Effector CD4-positive, alpha-beta T cell (primary cell): Measurements from ENCODE around the gene FMNL1.
A peak's percentile ranks its signal among the peaks of the same experiment; 100 is the strongest.
"Not testable (repeated sequence)": the region's sequence is repeated elsewhere in the genome, so short reads cannot be mapped to it uniquely, and the experiment has no call there.

Experiments used
- DNase-seq: peaks from one replicate; pipeline ENCODE4 v3.0.0-alpha.2; 2020

FMNL1 gene

GRCh38 chr17:45236282-45236606 lies 14.6 kb downstream of the FMNL1 start:
- DNase-seq, result no peak

- DNase-seq, result no peak
Measured at GRCh38 chr17:45237686-45238085, 16.0 kb downstream of the FMNL1 start.

GRCh38 chr17:45238155-45238774 lies 16.6 kb downstream of the FMNL1 start:
- DNase-seq, result no peak

- DNase-seq, result no peak
Measured at GRCh38 chr17:45240905-45241327, 19.2 kb downstream of the FMNL1 start.

GRCh38 chr17:45241328-45242028 lies 19.8 kb downstream of the FMNL1 start:
- no peak for DNase-seq

- no peak for DNase-seq
Measured at GRCh38 chr17:45242029-45242414, 20.3 kb downstream of the FMNL1 start.

GRCh38 chr17:45243750-45244149 lies 22.1 kb downstream of the FMNL1 start:
- no peak for DNase-seq

- DNase-seq, result no peak
Measured at GRCh38 chr17:45244725-45245656, 23.3 kb downstream of the FMNL1 start.

- DNase-seq, result no peak
Measured at GRCh38 chr17:45246338-45246737, 24.7 kb downstream of the FMNL1 start.

- no peak for DNase-seq
Measured at GRCh38 chr17:45246861-45247428, 25.3 kb downstream of the FMNL1 start.

- peak; percentile 94 for DNase-seq
Measured at GRCh38 chr17:45247429-45248131, 25.9 kb downstream of the FMNL1 start.

- DNase-seq, result peak; percentile 80
Measured at GRCh38 chr17:45248132-45248957, 26.7 kb downstream of the FMNL1 start.

GRCh38 chr17:45251931-45252330 lies 30.2 kb downstream of the FMNL1 start:
- no peak for DNase-seq

GRCh38 chr17:45253237-45253636 lies 31.6 kb downstream of the FMNL1 start:
- not testable (repeated sequence) for DNase-seq

- no peak for DNase-seq
Measured at GRCh38 chr17:45253879-45254278, 32.2 kb downstream of the FMNL1 start.

GRCh38 chr17:45255358-45255757 lies 33.7 kb downstream of the FMNL1 start:
- DNase-seq, result no peak

- no peak for DNase-seq
Measured at GRCh38 chr17:45256114-45256966, 34.7 kb downstream of the FMNL1 start.

- DNase-seq, result no peak
Measured at GRCh38 chr17:45257115-45257514, 35.4 kb downstream of the FMNL1 start.

- DNase-seq, result no peak
Measured at GRCh38 chr17:45258981-45259380, 37.3 kb downstream of the FMNL1 start.

GRCh38 chr17:45260204-45260783 lies 38.6 kb downstream of the FMNL1 start:
- DNase-seq, result no peak
